PC-3 (cell line): ENCODE results near the gene TBL1Y.

Experiments
- EZH2 ChIP-seq: fragments of 300-600 bp; sonication (generic); IDR thresholded peaks from one replicate; pipeline ENCODE4 v1.6.1; 2017; ENCODE audit warnings: antibody characterized with exemption, mild to moderate bottlenecking, low read length; ENCODE audit not compliant: unreplicated experiment
- TF ChIP-seq, protein P1 (sequence below): fragments of 300-600 bp; sonication (generic); conservative IDR thresholded peaks from 2 replicates; pipeline ENCODE4 v1.5.1; 2017; ENCODE audit warnings: antibody characterized with exemption, low read depth, mild to moderate bottlenecking, low read length

DNA sequence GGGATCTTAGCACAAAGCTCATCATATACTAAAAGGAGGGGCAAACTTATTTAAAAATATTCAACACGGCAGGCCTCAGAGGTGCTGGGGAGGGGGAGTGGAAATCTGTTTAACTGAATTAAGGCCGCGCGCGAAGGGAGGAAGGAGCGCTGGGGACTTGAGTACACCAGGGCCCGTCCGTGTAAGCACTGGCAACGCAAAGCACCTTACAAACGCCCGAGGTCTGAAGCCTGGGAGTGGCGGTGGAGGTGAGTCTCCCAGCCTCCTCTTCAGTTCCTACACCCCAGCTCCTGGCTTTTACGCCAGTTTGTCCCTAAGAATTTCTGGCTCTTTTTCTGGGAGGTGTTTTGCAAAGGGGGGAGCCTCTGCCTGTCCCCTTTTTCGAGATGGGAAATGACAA is 641 bp upstream of the TBL1Y start:
- TF ChIP-seq, protein P1, sequence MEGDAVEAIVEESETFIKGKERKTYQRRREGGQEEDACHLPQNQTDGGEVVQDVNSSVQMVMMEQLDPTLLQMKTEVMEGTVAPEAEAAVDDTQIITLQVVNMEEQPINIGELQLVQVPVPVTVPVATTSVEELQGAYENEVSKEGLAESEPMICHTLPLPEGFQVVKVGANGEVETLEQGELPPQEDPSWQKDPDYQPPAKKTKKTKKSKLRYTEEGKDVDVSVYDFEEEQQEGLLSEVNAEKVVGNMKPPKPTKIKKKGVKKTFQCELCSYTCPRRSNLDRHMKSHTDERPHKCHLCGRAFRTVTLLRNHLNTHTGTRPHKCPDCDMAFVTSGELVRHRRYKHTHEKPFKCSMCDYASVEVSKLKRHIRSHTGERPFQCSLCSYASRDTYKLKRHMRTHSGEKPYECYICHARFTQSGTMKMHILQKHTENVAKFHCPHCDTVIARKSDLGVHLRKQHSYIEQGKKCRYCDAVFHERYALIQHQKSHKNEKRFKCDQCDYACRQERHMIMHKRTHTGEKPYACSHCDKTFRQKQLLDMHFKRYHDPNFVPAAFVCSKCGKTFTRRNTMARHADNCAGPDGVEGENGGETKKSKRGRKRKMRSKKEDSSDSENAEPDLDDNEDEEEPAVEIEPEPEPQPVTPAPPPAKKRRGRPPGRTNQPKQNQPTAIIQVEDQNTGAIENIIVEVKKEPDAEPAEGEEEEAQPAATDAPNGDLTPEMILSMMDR: no peak
- TF ChIP-seq EZH2: no peak
